HG03558 (cell line): Measurements from ENCODE around the gene COL18A1.

Source experiments
- ATAC-seq: cut with Tn5 transposase; IDR thresholded peaks from one replicate; pipeline ENCODE4 v1.9.1; 2021; ENCODE audit warnings: moderate number of reproducible peaks; ENCODE audit not compliant: unreplicated experiment; ENCODE audit errors: extremely low read depth

Gene COL18A1

DNA sequence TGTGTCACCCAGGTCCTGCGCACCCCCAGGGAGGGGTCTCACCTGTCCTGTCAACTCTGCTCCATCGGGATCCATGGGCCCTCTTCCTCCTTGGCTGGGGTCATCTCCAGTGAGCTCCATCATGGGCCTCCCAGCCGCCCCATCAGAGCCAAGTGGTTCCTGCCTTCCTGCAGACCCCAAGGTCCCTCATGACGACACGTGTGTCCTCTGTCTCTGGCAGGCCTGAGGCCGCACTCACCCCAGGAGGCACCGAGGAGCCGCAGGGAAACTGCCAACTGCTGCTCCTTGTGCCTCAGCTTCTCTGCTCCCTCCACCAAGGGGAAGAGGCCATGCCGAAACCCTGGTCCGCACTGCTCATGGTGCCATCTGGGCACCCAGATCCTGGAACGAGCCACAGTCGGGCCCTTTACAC, 46.8 kb downstream of the COL18A1 start:
- ATAC-seq: no peak

DNA sequence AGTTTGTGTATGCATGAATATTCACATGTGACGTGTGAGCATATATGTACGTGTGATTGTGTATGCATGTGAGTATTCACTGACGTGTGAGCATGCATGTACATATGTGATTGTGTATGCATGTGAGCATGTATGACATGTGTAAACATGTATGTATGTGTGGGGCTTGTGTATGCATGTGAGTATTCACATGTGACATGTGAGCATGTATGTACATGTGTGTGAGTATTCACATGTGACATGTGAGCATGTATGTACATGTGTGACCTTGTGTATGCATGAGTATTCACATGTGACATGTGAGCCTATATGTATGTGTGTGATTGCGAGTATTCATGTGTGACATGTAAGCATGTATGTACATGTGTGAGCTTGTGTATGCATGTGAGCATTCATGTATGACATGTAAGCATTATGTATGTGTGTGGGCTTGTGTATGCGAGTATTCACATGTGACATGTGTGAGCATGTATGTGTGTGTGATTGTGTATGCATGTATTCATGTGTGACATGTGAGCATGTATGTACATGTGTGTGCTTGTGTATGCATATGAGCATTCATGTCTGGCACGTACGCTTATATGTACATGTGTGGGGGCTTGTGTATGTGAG, 47.8 kb downstream of the COL18A1 start:
- no peak for ATAC-seq

- no peak for ATAC-seq
Measured at GRCh38 chr21:45453308-45453950, 48.5 kb downstream of the COL18A1 start.

GRCh38 chr21:45454060-45454925, 49.3 kb downstream of the COL18A1 start:
- no peak for ATAC-seq

GRCh38 chr21:45454926-45455673, 50.1 kb downstream of the COL18A1 start:
- ATAC-seq: no peak

DNA sequence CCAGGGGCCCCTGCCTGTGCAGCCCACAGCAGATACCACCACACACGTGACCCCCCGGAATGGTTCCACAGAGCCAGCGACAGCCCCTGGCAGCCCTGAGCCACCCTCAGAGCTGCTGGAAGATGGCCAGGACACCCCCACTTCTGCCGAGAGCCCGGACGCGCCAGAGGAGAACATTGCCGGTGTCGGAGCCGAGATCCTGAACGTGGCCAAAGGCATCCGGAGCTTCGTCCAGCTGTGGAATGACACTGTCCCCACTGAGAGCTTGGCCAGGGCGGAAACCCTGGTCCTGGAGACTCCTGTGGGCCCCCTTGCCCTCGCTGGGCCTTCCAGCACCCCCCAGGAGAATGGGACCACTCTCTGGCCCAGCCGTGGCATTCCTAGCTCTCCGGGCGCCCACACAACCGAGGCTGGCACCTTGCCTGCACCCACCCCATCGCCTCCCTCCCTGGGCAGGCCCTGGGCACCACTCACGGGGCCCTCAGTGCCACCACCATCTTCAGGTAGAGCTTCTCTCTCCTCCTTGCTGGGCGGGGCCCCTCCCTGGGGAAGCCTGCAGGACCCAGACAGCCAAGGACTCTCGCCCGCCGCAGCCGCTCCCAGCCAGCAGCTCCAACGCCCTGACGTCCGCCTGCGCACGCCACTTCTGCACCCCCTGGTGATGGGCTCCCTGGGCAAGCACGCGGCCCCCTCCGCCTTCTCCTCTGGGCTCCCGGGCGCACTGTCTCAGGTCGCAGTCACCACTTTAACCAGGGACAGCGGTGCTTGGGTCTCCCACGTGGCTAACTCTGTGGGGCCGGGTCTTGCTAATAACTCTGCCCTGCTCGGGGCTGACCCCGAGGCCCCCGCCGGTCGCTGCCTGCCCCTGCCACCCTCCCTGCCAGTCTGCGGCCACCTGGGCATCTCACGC, 51.0 kb downstream of the COL18A1 start:
- no peak for ATAC-seq

- no peak for ATAC-seq
Measured at GRCh38 chr21:45456584-45457160, 51.7 kb downstream of the COL18A1 start.

- no peak for ATAC-seq
Measured at GRCh38 chr21:45457161-45457831, 52.3 kb downstream of the COL18A1 start.

DNA sequence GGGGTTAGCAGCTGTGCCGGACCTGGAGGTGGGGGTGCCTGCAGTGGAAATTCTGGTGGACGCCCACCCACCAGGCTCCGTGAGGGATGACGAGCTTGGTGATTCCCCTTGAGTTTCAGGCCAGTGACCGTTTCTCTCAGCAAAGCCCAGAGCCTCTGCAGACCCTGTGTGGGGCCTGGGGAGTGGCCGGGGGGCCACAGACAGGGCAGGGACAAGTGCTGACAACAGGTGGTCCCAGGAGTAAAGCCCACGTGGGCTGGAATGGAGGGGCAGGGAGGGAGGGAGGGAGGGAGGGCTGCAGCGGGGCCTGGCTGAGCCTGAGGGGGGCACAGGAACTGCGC, 52.8 kb downstream of the COL18A1 start:
- no peak for ATAC-seq

GRCh38 chr21:45458281-45459170, 53.6 kb downstream of the COL18A1 start:
- no peak for ATAC-seq

DNA sequence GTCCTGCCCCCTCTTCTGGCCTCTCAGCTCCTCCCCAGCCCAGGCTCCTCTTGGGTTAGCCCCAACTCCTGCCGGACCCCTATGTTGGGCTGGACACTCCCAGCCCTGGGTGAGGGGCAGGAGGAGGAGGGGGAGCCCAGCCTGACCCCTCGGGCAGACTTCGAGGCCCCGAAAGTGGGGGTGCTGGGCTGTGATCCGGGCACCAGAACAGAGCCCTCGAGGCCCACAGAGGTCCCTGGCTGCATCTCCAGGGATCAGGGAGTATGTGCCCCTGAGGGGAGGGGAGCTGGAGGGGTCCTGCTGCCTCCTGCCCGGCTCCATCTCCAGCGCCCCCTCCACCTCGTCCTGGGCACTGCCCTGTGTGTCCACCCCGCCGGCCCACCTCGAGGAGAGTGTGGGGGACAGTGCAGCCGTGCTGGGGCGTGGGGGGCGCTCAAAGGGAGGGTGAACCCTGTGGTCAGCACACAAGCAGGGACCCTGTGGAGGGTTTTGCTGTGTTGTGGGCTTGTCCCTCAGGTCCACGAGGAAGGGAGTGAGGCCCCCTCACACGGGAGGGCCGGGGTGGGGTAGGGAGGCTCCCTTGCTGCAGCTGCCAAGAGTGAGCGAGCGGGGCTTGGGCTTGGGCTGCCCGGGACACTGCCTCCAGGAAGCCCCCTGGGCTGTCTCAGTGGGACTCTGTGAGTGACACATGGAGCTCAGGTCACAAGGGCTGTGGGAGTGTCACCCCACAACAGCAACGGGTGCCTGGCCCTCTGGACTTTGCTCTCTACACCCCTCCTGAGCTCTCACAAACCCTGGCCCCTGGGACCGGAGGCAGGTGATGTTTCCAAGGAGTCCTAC, 54.4 kb downstream of the COL18A1 start:
- no peak for ATAC-seq

- ATAC-seq: no peak
Measured at GRCh38 chr21:45460011-45460565, 55.1 kb downstream of the COL18A1 start.

DNA sequence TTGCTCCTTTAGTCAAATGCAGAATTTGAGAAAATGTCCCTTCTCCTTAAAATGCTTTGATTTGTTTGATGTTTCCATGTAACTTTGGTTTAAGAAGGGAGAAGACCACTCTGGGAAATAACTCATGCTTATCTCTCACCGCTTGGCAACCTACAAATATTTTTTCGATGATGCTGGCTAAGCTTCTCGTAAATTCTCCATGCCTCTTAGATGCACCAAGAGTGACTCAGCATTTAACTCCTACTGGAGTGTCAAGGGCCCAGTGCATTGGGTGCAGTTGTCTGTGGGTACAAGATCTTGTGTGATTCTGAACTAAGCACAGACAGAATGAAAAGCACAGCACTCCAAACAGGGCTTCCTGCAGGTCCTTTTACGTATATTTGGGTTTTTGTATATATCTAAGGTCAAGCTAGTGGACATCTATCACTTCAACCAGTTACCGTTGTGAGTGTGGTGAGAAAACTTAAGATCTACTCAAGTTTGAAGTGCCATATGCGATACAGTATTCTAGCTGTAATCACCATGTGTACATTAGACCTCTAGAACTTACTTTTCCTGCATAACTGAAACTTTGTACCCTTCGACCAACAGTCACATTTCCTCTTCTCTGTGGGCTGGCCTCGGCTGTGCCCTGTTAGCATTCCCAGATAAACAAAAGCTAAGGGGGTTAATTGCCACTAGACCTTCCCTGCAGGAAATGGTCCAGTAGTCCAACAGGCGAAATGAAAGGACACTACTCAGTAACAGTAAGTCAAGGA, 55.8 kb downstream of the COL18A1 start:
- ATAC-seq: no peak

DNA sequence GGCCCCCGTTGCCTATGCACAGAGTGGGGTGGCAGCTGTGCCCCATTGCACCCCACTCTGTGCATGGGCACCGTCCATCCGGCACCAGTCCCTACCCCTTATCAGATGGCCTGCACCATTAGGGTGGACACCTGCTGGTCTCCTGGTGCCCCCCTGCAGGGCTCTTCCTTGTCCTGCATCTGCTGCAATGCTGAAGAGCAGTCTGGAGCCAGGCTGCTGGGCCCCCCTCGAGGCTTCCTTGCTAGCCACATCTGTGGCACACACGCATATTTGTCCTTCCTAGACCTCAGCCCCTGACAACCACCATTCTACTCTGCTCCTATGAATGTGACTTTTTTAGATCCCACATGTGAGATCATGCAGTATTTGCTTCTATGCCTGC, 56.4 kb downstream of the COL18A1 start:
- no peak for ATAC-seq

- ATAC-seq: no peak
Measured at GRCh38 chr21:45461806-45462341, 56.9 kb downstream of the COL18A1 start.

DNA sequence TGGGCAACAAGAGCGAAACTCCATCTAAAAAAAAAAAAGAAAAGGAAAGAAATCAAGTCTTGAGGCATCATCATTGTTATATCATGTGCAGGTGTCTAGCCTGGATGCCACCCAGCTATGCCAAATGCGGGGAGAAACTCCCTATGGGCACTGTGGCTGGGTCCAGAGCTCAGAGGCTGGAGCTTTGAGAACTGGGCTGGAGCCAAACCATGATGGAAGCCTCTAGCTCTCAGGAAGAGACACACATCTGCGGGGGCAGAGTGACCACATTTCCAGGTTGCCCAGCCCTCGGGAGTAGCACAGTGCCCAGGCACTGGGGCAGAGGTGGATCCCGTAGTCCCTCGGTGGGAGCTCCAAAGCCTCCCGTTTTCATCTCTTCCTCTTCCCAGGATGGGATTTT, 58.9 kb downstream of the COL18A1 start:
- ATAC-seq: no peak
